ENCODE measurements around the gene PPT2.
A peak's percentile ranks its signal among the peaks of the same experiment; 100 is the strongest.

PPT2 gene

GRCh38 chr6:32126880-32127279 lies 27.1 kb upstream of the PPT2 start:
- no peak for DNase-seq (ENCODE audit: low spot score)
- in situ Hi-C loops (cut with MboI; ENCODE audit: low sequenced_read_pairs, unreplicated experiment): no loop called here

DNA sequence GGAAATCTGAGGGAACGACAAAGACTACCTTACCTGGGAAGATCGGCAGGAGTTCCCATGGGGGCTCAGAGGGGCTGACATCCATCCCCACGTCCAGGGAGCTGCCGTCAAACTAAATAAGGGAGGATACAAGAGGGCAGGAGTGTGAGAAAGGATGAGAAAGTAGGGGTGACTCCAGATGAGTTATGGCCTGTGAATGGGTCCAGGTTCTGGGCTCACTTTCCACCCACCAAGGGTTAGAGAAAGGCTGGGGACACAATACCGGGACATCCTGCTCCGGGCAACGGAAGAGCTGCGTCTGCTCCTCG lies 26.6 kb upstream of the PPT2 start:
- in situ Hi-C loops (cut with MboI; ENCODE audit: low sequenced_read_pairs, unreplicated experiment): no loop called here
- TF ChIP-seq, protein P1, sequence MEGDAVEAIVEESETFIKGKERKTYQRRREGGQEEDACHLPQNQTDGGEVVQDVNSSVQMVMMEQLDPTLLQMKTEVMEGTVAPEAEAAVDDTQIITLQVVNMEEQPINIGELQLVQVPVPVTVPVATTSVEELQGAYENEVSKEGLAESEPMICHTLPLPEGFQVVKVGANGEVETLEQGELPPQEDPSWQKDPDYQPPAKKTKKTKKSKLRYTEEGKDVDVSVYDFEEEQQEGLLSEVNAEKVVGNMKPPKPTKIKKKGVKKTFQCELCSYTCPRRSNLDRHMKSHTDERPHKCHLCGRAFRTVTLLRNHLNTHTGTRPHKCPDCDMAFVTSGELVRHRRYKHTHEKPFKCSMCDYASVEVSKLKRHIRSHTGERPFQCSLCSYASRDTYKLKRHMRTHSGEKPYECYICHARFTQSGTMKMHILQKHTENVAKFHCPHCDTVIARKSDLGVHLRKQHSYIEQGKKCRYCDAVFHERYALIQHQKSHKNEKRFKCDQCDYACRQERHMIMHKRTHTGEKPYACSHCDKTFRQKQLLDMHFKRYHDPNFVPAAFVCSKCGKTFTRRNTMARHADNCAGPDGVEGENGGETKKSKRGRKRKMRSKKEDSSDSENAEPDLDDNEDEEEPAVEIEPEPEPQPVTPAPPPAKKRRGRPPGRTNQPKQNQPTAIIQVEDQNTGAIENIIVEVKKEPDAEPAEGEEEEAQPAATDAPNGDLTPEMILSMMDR (IDR thresholded peaks at IDR 0.05; ENCODE audit: borderline replicate concordance, control extremely low read depth, extremely low read depth, insufficient read depth, missing control alignments): no peak
- DNase-seq (ENCODE audit: low spot score): no peak

More at GRCh38 chr6:32126880-32127279, 27.1 kb upstream of the PPT2 start:
- TF ChIP-seq, protein P1 (IDR thresholded peaks at IDR 0.05; ENCODE audit: borderline replicate concordance, control extremely low read depth, extremely low read depth, insufficient read depth, missing control alignments): no peak

DNA sequence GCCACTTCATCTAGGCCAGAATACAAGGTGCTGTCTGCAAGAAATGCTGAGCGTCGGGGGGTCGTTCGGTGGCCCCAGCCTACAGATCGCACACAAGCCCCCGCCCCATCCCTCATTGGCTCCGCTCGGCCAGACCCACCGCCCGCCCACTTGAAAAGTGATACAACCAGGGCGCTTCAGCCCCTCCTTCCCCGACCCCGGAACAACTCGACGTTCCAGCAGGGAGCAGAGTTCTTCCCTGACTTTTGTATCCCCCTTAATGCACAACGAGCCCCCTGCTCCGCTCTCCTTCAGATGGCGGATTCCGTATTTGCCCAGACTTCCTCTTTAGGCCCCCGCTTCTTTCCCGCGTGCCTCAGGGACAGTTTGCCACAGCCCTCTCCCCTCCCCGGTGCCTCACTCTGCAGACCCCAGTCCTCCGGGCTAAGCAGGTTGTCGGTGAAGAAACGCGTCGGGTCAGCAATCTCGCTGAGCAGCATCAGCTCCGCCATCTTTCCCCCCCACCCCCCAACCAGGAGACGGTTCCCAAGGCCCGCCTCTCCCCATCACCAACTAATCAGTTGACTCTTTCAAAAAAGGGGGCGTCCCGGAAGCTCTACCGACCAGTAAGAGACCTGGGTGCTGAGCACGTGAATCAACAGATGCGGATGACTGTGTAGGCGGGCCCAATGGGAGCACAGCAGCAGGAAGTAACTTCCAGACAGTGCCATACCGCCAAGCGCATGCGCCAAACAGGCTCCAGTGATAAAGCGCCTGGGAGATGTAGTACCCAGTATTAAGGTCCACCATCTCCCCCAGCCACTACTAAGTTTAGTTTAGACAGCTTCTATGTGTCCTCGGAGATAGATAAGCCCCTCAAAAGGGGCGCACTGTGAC lies 26.0 kb upstream of the PPT2 start, which contains the start of gene ATF6B:
TSS of gene ATF6B (minus strand) at position 530 of the 876 bp plus-strand sequence. CDS start at position 491, 39 bp downstream.
- DNase-seq (ENCODE audit: low spot score): peak; percentile 98
- in situ Hi-C loops (cut with MboI; ENCODE audit: low sequenced_read_pairs, unreplicated experiment): no loop called here
- TF ChIP-seq, protein P1 (IDR thresholded peaks at IDR 0.05; ENCODE audit: borderline replicate concordance, control extremely low read depth, extremely low read depth, insufficient read depth, missing control alignments): no peak

DNA sequence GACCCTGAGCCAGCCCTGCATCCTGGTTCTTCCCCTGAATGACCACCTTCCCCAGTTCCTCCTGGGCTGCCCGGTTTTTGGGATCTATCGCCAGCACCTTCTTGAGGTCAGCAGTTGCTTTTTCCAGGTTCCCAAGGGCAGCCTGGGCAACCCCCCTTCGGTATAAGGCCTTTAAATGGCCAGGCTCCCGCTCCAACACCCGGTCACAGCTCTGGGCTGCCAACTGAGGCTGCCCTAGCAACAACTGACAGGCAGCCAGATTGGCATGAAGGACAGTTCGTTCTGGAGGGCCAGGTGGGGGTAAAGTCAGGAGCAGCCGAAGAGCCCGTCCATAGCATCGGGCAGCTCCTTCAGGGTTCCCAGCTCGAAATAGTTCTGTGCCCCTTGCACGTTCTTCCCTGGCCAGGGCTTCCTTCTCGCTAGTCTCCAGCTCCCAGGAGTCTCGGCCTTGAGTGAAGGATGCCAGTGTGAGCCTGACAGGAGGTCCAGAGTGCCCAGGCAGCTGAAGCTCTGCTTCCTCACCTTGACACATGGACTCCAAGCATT lies 25.1 kb upstream of the PPT2 start:
- DNase-seq (ENCODE audit: low spot score): no peak
- TF ChIP-seq, protein P1 (IDR thresholded peaks at IDR 0.05; ENCODE audit: borderline replicate concordance, control extremely low read depth, extremely low read depth, insufficient read depth, missing control alignments): no peak
- in situ Hi-C loops (cut with MboI; ENCODE audit: low sequenced_read_pairs, unreplicated experiment): no loop called here

DNA sequence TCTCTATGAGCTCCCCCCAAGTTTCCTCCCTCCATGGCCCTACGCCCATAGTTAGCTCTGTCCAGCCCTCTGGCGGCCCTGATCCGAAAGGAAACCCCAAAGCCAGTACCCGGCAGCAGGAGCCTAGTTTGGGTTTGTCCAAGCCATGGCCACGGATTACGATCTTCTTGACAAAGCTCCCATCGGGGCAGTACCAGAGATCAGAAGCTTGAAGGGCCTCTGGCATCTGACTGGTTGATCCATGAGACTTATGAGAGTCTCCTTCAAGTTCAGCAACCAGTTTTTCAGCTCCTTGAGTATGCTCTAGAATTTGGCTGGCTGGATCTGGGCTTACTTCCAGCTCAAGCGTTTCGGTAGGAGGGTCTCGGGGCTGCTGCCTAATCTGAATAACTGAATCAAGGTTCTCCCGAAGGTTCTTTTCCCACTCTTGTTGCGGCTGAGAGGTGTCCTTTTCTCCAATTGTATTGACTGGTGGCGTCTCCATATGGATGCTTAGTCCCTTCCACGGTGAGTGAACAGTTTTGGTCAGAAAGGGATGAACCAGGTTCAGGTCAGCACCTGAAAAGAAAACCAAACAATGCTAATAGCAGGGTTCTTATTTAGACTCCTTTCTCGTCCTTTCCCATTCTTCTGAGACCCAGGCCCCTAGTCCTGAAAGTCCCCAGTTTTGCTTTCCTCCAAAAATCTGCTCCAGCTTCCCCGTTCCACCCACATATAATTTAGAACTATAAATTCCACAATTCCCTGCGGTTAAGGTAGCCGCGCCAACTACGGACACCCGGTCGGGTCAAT lies 24.4 kb upstream of the PPT2 start:
- in situ Hi-C loops (cut with MboI; ENCODE audit: low sequenced_read_pairs, unreplicated experiment): no loop called here
- no peak for DNase-seq (ENCODE audit: low spot score)
- TF ChIP-seq, protein P1 (IDR thresholded peaks at IDR 0.05; ENCODE audit: borderline replicate concordance, control extremely low read depth, extremely low read depth, insufficient read depth, missing control alignments): no peak

- in situ Hi-C loops (cut with MboI; ENCODE audit: low sequenced_read_pairs, unreplicated experiment): no loop called here
- no peak for DNase-seq (ENCODE audit: low spot score)
- TF ChIP-seq, protein P1 (IDR thresholded peaks at IDR 0.05; ENCODE audit: borderline replicate concordance, control extremely low read depth, extremely low read depth, insufficient read depth, missing control alignments): no peak
Measured at GRCh38 chr6:32131439-32131948, 22.4 kb upstream of the PPT2 start.

All from GM13976 (cell line).